K562 (cell line): ENCODE results near the gene ADGRB2. TPM values are rescaled to one million over a fixed set of nuclear protein-coding genes. Genes with fewer than 3 reads are reported as not detected.

Experiments
- ATAC-seq: fragments of 200-7000 bp; cut with Tn5 transposase; 3 replicates; pipeline ENCODE4 v1.9.1; 2020; ENCODE audit warnings: moderate library complexity
- BruUV-seq: library from RNA; stranded (reverse); fragments of 400-500 nt; replicated peaks from 2 replicates; lab custom pipeline; 2021; lab: Mats Ljungman, UMichigan
- CTCF ChIA-PET: fragments of 300-600 bp; formaldehyde crosslinking; extraction: SDS; loops from one replicate; lab custom pipeline; 2021; ENCODE audit warnings: low intra/inter-chr PET ratio; lab: Yijun Ruan, JAX
- POLR2A ChIA-PET: fragments of 300-600, 350-650 bp; sonication (Branson Sonifier 250); formaldehyde crosslinking; extraction: SDS; loops from one replicate; lab custom pipeline; 2021; ENCODE audit warnings: antibody characterized with exemption, inconsistent platforms; lab: Yijun Ruan, JAX
- DNase-seq, 4 experiments: peaks; one replicate each; pipeline versions ENCODE4 v3.0.0 to v3.0.0-alpha.2; 2011 to 2018; ENCODE audit warnings: low spot score in 3 of 4, mixed read lengths in 3 of 4; ENCODE audit errors: extremely low read depth in 1 of 4
- FAIRE-seq: peaks from 2 replicates; lab custom pipeline; 2011; peaks lifted over from hg19 to GRCh38; lab: Jason Lieb, UNC
- H2AFZ ChIP-seq: 2 replicates; pipeline ENCODE4 v1.6.0; 2011; ENCODE audit warnings: low read depth, low read length, control low read depth, inconsistent platforms
- H3K27ac ChIP-seq: fragments of 200-600 bp; 3 replicates; pipeline ENCODE4 v1.8.0; 2011; ENCODE audit warnings: low read depth, mild to moderate bottlenecking, control low read depth, inconsistent platforms, low read length, moderate library complexity, mixed read lengths; ENCODE audit errors: extremely low read depth
- H3K27me3 ChIP-seq, 2 experiments: fragments of 300-600 bp in 1 of 2; 2 replicates in 1 of 2; 3 replicates in 1 of 2; pipeline versions ENCODE4 v1.6.0 to v1.8.0; 2011; ENCODE audit warnings: inconsistent platforms in 2 of 2, low read length in 2 of 2, mild to moderate bottlenecking in 1 of 2, mixed read lengths in 1 of 2, moderate library complexity in 1 of 2; ENCODE audit not compliant: control insufficient read depth in 2 of 2, insufficient read depth in 2 of 2
- H3K36me3 ChIP-seq: fragments of 300-600 bp; 3 replicates; pipeline ENCODE4 v1.8.0; 2011; ENCODE audit warnings: mild to moderate bottlenecking, low read length, inconsistent platforms; ENCODE audit not compliant: control insufficient read depth, insufficient read depth
- H3K4me1 ChIP-seq, 2 experiments: fragments of 200-600 bp in 1 of 2; replicated peaks in 1 of 2; 2 replicates in 1 of 2; 3 replicates in 1 of 2; pipeline versions ENCODE4 v1.5.1 to v1.8.0; 2011; ENCODE audit warnings: inconsistent platforms in 2 of 2, low read length in 2 of 2, mild to moderate bottlenecking in 1 of 2, mixed read lengths in 1 of 2, moderate library complexity in 1 of 2; ENCODE audit not compliant: control insufficient read depth in 2 of 2, insufficient read depth in 2 of 2
- H3K4me2 ChIP-seq: 2 replicates; pipeline ENCODE4 v1.6.1; 2011; ENCODE audit warnings: low read length, control low read depth, inconsistent platforms, mixed read lengths; ENCODE audit not compliant: insufficient read depth
- H3K4me3 ChIP-seq: fragments of 200-600 bp; sonication (generic), shearing (Covaris generic); 2 replicates; pipeline ENCODE4 v1.5.1; 2016; ENCODE audit warnings: control low read depth, inconsistent platforms
- H3K79me2 ChIP-seq: fragments of 200-600 bp; 3 replicates; pipeline ENCODE4 v1.8.0; 2011; ENCODE audit warnings: low read length, inconsistent platforms; ENCODE audit not compliant: control insufficient read depth, insufficient read depth
- H3K9ac ChIP-seq, 2 experiments: 2 replicates each; pipeline versions ENCODE4 v1.6.0 to v1.6.1; 2011; ENCODE audit warnings: low read depth in 2 of 2, low read length in 2 of 2, control low read depth in 1 of 2, inconsistent platforms in 1 of 2, mild to moderate bottlenecking in 1 of 2, mixed read lengths in 1 of 2; ENCODE audit not compliant: insufficient read depth in 1 of 2
- H3K9me1 ChIP-seq: one replicate; pipeline ENCODE4 v1.6.0; 2011; ENCODE audit warnings: inconsistent platforms, mild to moderate bottlenecking, low read length, moderate library complexity; ENCODE audit not compliant: control insufficient read depth, insufficient read depth
- H3K9me3 ChIP-seq: replicated peaks from 2 replicates; pipeline ENCODE4 v1.5.1; 2011; ENCODE audit warnings: low read depth, low read length, inconsistent platforms; ENCODE audit not compliant: control insufficient read depth, insufficient read depth
- H4K20me1 ChIP-seq: replicated peaks from 2 replicates; pipeline ENCODE4 v1.6.1; 2011; ENCODE audit warnings: low read length, inconsistent platforms, mixed read lengths; ENCODE audit not compliant: control insufficient read depth, insufficient read depth
- ELF4 ChIP-seq: fragments of 450-650 bp; formaldehyde crosslinking; IDR thresholded peaks from 2 replicates; pipeline ENCODE4 v1.4.0; 2022; ENCODE audit warnings: missing genetic modification characterization
- IRF2 ChIP-seq: sonication (generic); formaldehyde crosslinking; IDR thresholded peaks from 2 replicates; pipeline ENCODE4 v1.8.1; 2022; ENCODE audit warnings: mild to moderate bottlenecking, missing genetic modification reagents
- JUND ChIP-seq, 2 experiments: IDR thresholded peaks; 2 replicates in 1 of 2; 3 replicates in 1 of 2; pipeline ENCODE4 v1.6.1; 2011; ENCODE audit warnings: borderline replicate concordance in 2 of 2, low read depth in 2 of 2, low read length in 2 of 2, improper control_type of control experiment in 1 of 2, missing biosample characterization in 1 of 2, missing genetic modification characterization in 1 of 2, missing genetic modification reagents in 1 of 2
- KLF13 ChIP-seq: fragments of 450-650 bp; IDR thresholded peaks from 2 replicates; pipeline ENCODE4 v1.6.1; 2016; ENCODE audit warnings: missing genetic modification characterization, low read depth, mild to moderate bottlenecking, missing compliant biosample characterization, moderate library complexity, borderline replicate concordance
- MAZ ChIP-seq, 2 experiments: fragments of 450-650 bp in 1 of 2; sonication (generic) in 1 of 2; formaldehyde crosslinking; IDR thresholded peaks in 1 of 2; conservative IDR thresholded peaks in 1 of 2; 2 replicates each; pipeline versions ENCODE4 v1.4.0 to v1.5.0; 2020; ENCODE audit warnings: mild to moderate bottlenecking in 1 of 2, missing genetic modification reagents in 1 of 2
- MEIS2 ChIP-seq: fragments of 450-650 bp; IDR thresholded peaks from 2 replicates; pipeline ENCODE4 v1.6.1; 2014; ENCODE audit warnings: mild to moderate bottlenecking; ENCODE audit not compliant: partially characterized antibody
- NCOA1 ChIP-seq: fragments of 450-650 bp; IDR thresholded peaks from 2 replicates; pipeline ENCODE4 v1.6.1; 2016; ENCODE audit warnings: low read depth
- NCOR1 ChIP-seq: fragments of 450-650 bp; IDR thresholded peaks from 2 replicates; pipeline ENCODE4 v1.6.1; 2016; ENCODE audit warnings: mild to moderate bottlenecking, moderate library complexity
- NFXL1 ChIP-seq: fragments of 450-650 bp; formaldehyde crosslinking; IDR thresholded peaks from 2 replicates; pipeline ENCODE4 v1.4.0; 2021; ENCODE audit warnings: mild to moderate bottlenecking
- NUFIP1 ChIP-seq: fragments of 450-650 bp; IDR thresholded peaks from 2 replicates; pipeline ENCODE4 v1.6.1; 2018; ENCODE audit not compliant: partially characterized antibody
- ZBTB1 ChIP-seq: sonication (generic); formaldehyde crosslinking; IDR thresholded peaks from 2 replicates; pipeline ENCODE4 v1.8.1; 2023; ENCODE audit warnings: missing genetic modification reagents, low read depth, mild to moderate bottlenecking, borderline replicate concordance
- ZNF263 ChIP-seq: sonication (generic); formaldehyde crosslinking; IDR thresholded peaks from 2 replicates; pipeline ENCODE4 v1.8.0; 2022; ENCODE audit warnings: mild to moderate bottlenecking, missing genetic modification reagents, borderline replicate concordance
- WGBS: fragments of 100-300 bp; shearing (Covaris generic); methylation state at CpG from one replicate; pipeline ENCODE4 v1.1.6; 2016; ENCODE audit warnings: low coverage, mixed read lengths; ENCODE audit not compliant: insufficient coverage; ENCODE audit errors: missing lambda C conversion rate; 5-methylcytosine and 5-hydroxymethylcytosine counted together
- in situ Hi-C: fragments of 300-500 bp; cut with MboI; formaldehyde crosslinking; loops from 4 replicates; pipeline ENCODE4 v1.15.0; 2018; ENCODE audit warnings: inconsistent platforms, mixed read lengths
- intact Hi-C: fragments of 100-400 bp; cut with micrococcal nuclease; formaldehyde crosslinking; loops from 2 replicates; pipeline ENCODE4 v1.14.2; 2022
- polyA plus RNA-seq, 8 experiments: library from polyadenylated mRNA; depleted of rRNA in 4 of 8; stranded (reverse) in 5 of 8; unstranded in 3 of 8; fragments of >200 nt; fragmentation: Nextera tagmentation in 2 of 8; fragmentation: Illumina TruSeq in 1 of 8; extraction: Ambion mirVana in 2 of 8; extraction: Trizol in 1 of 8; gene quantifications; 2 replicates each; pipeline versions ENCODE4 v1.2.1 to v1.2.3, GENCODE V29; 2011 to 2014; ENCODE audit warnings: inconsistent platforms in 1 of 8, missing spikeins in 1 of 8
- total RNA-seq, 7 experiments: library from RNA; depleted of rRNA in 6 of 7; stranded (reverse); fragments of >200 nt in 6 of 7; fragmentation: Illumina TruSeq in 2 of 7; extraction: Trizol in 2 of 7; gene quantifications; 2 replicates each; pipeline versions ENCODE4 v1.2.1 to v1.2.3, GENCODE V29; 2011 to 2021; ENCODE audit warnings: low replicate concordance in 1 of 7
- TF ChIP-seq, protein P1 (sequence below): fragments of 250-450 bp; sonication (Bioruptor Pico); IDR thresholded peaks from 2 replicates; pipeline ENCODE4 v1.4.0; 2020; ENCODE audit warnings: mild to moderate bottlenecking
- TF ChIP-seq, protein P2 (sequence below): sonication (generic); formaldehyde crosslinking; IDR thresholded peaks from 2 replicates; pipeline ENCODE4 v1.8.0; 2023; ENCODE audit warnings: missing genetic modification reagents, mild to moderate bottlenecking, borderline replicate concordance

Gene ADGRB2
- total and polyA plus RNA-seq, 9 of the 15 experiments (the other 6 are each of a cell fraction or from before 2014, with no cell fraction given), result 0.04 to 0.23 (median 0.20) TPM; not detected in 2

DNA sequence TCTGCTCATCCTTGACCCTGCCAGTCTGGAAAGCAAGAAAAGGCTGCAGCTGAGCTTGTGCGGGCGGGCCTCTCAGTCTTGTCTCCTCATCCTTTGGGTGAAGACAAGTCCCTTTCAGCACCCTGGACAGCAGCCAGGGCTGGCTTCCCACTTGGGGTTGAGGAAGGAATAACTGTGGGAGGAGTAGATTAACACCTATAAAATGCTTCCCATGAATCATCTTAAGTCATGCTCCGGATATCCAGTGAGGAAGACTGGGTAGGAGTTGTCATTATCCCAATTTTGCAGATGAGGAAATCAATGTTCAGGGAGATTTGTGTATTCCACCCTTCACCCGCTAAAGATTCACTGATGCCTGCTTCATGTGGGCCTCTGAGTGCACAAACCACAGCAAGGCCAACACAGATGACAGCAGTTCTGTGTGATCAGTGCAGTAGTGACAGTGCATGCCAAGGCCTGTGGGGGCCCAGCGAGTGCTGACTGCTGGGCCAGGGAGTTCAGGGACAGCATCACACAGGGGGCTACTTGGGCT, 40.2 kb downstream of the ADGRB2 start:
- BruUV-seq, result no TSS peak
- Histone ChIP-seq H3K36me3 (no peaks in the 10 kb centered on the region), H3K27ac (no peak overlapping the region), H3K9me3 (no peaks in the 10 kb centered on the region), H3K9me1 (no peaks in the 10 kb centered on the region), H3K79me2 (no peaks in the 10 kb centered on the region), H3K27me3 (peaks cover 23 to 66% of the 10 kb centered on the region in 2 experiments; a peak in 4 of 5 replicates), H3K9ac (no peak overlapping the region), H3K4me2 (no peak overlapping the region), H3K4me3 (no peak overlapping the region), H2AFZ (no peak overlapping the region), H4K20me1 (peaks cover 27% of the 10 kb centered on the region), H3K4me1 (peaks cover 0 to 13% of the 10 kb centered on the region in 2 experiments; a peak in 1 of 5 replicates)
- DNase-seq (peak; percentile 83 to 91 (median 88)), FAIRE-seq (peak; percentile 89), ATAC-seq (peak; percentile 85)
- WGBS, result 4% methylated on average over 5 of the region's 5 CpGs
- in situ Hi-C loops (no loop called here), intact Hi-C loops (no loop called here)
- POLR2A ChIA-PET, result interaction anchor here (0.5 to 0.6 kb wide), 2 partner anchors 57 to 84 kb away, joined by 3 read pairs; no protein-coding TSS in a partner anchor
- CTCF ChIA-PET, result no interaction called here
- TF ChIP-seq NCOR1, result no peak
- TF ChIP-seq NUFIP1, result no peak
- peak; percentile 64; the same call in 1 of the 2 replicates for TF ChIP-seq NCOA1
- TF ChIP-seq, protein P1, sequence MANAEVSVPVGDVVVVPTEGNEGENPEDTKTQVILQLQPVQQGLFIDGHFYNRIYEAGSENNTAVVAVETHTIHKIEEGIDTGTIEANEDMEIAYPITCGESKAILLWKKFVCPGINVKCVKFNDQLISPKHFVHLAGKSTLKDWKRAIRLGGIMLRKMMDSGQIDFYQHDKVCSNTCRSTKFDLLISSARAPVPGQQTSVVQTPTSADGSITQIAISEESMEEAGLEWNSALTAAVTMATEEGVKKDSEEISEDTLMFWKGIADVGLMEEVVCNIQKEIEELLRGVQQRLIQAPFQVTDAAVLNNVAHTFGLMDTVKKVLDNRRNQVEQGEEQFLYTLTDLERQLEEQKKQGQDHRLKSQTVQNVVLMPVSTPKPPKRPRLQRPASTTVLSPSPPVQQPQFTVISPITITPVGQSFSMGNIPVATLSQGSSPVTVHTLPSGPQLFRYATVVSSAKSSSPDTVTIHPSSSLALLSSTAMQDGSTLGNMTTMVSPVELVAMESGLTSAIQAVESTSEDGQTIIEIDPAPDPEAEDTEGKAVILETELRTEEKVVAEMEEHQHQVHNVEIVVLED (CRISPR knock-in tag), result 0 out of 2 replicates have a peak, but pooled peaks have one; percentile 22
- peak; percentile 61; the same call in 1 of the 2 replicates for TF ChIP-seq ZBTB1 (CRISPR knock-in tag)
- no peak for TF ChIP-seq MEIS2
- TF ChIP-seq NFXL1 (CRISPR knock-in tag), result no peak
- TF ChIP-seq MAZ (CRISPR knock-in tag; conservative IDR thresholded peaks at IDR 0.05 in 1 of 2, IDR thresholded peaks at IDR 0.05 in 1 of 2), result peak in 1 of 2 experiments; percentile 58; a peak in 1 of 4 replicates
- TF ChIP-seq JUND (IDR thresholded peaks at IDR 0.05; ENCODE audit: borderline replicate concordance, low read depth, low read length), result peak; percentile 24; the same call in 1 of the 2 replicates
- no peak for TF ChIP-seq JUND (tag; IDR thresholded peaks at IDR 0.05; ENCODE audit: borderline replicate concordance, low read depth, low read length)
- TF ChIP-seq KLF13, result no peak
- no peak for TF ChIP-seq ELF4 (CRISPR knock-in tag)
- TF ChIP-seq ZNF263 (CRISPR knock-in tag), result peak; percentile 69; the same call in 1 of the 2 replicates
- TF ChIP-seq, protein P2, sequence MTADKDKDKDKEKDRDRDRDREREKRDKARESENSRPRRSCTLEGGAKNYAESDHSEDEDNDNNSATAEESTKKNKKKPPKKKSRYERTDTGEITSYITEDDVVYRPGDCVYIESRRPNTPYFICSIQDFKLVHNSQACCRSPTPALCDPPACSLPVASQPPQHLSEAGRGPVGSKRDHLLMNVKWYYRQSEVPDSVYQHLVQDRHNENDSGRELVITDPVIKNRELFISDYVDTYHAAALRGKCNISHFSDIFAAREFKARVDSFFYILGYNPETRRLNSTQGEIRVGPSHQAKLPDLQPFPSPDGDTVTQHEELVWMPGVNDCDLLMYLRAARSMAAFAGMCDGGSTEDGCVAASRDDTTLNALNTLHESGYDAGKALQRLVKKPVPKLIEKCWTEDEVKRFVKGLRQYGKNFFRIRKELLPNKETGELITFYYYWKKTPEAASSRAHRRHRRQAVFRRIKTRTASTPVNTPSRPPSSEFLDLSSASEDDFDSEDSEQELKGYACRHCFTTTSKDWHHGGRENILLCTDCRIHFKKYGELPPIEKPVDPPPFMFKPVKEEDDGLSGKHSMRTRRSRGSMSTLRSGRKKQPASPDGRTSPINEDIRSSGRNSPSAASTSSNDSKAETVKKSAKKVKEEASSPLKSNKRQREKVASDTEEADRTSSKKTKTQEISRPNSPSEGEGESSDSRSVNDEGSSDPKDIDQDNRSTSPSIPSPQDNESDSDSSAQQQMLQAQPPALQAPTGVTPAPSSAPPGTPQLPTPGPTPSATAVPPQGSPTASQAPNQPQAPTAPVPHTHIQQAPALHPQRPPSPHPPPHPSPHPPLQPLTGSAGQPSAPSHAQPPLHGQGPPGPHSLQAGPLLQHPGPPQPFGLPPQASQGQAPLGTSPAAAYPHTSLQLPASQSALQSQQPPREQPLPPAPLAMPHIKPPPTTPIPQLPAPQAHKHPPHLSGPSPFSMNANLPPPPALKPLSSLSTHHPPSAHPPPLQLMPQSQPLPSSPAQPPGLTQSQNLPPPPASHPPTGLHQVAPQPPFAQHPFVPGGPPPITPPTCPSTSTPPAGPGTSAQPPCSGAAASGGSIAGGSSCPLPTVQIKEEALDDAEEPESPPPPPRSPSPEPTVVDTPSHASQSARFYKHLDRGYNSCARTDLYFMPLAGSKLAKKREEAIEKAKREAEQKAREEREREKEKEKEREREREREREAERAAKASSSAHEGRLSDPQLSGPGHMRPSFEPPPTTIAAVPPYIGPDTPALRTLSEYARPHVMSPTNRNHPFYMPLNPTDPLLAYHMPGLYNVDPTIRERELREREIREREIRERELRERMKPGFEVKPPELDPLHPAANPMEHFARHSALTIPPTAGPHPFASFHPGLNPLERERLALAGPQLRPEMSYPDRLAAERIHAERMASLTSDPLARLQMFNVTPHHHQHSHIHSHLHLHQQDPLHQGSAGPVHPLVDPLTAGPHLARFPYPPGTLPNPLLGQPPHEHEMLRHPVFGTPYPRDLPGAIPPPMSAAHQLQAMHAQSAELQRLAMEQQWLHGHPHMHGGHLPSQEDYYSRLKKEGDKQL (CRISPR knock-in tag), result 0 out of 2 replicates have a peak, but pooled peaks have one; percentile 41
- peak; percentile 17; the same call in 1 of the 2 replicates for TF ChIP-seq IRF2 (CRISPR knock-in tag)
